Measurements from ENCODE around the gene SRSF9. TPM values are rescaled to one million over a fixed set of nuclear protein-coding genes. Genes with fewer than 3 reads are reported as not detected.
"Not testable (repeated sequence)": the region's sequence is repeated elsewhere in the genome, so short reads cannot be mapped to it uniquely, and the experiment has no call there.

SRSF9 gene
- total RNA-seq, 1 experiment from 2014 or later: 302 TPM

DNA sequence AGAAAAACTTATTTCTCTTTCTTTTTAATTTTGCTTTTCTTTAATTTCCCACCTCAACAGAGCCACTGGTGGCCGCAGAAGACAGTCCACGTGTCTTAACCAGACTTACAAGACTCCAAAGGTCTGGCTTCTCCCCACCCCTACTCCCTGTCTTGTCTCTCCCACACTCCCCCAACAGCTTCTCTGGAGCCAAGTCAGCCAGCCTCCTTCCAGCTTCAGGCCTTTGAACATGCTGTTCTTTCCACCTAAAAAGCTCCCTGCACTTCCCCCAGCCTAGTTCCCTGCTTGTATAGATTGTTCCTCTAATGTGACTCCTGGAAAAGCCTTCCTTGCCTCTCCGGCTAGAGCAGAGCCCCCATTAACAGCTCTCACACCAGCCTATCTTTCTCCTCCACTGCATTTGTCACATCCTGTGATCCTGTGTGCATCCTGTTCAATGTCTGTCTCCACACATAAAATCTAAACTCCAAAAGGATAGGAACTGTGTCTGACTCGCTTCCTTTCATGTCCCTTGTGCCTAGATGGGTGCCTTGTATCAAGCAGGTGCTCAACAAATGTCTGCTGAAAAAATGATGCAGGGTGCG is 18.6 kb upstream of the SRSF9 start:
- no peak overlapping the region for H2BK20ac ChIP-seq (ENCODE audit: low read depth, low read length, poor library complexity, severe bottlenecking)
- Mint-ChIP-seq H3K9me3 (no peaks in the 10 kb centered on the region), H3K4me3 (no peak overlapping the region), H3K27me3 (ENCODE audit: low read depth) (no peaks in the 10 kb centered on the region), H3K4me1 (no peaks in the 10 kb centered on the region), H3K36me3 (ENCODE audit: insufficient read depth in 1 of 3, low read depth in 3 of 3) (peaks cover 0 to 11% (median 6%) of the 10 kb centered on the region in 3 experiments; a peak in 6 of 7 replicates), H3K27ac (peak overlapping the region in 2 of 3 experiments; percentile 14 to 46; a peak in 4 of 7 replicates)
- no peaks in the 10 kb centered on the region for H3K27me3 ChIP-seq (ENCODE audit: insufficient read depth, low read length)
- H3T11ph ChIP-seq (ENCODE audit: low read length): no peak overlapping the region
- H3K4me2 ChIP-seq (ENCODE audit: insufficient read depth, insufficient read length, low read length): no peak overlapping the region
- H4K91ac ChIP-seq (ENCODE audit: insufficient read length, low read depth, low read length): no peak overlapping the region
- no peak overlapping the region for H3K14ac ChIP-seq (ENCODE audit: insufficient read depth, low read length)
- no peak overlapping the region for H3K56ac ChIP-seq (ENCODE audit: insufficient read length, low read depth, low read length)
- no peak overlapping the region for H3K27ac ChIP-seq (ENCODE audit: insufficient read length, low read depth, low read length)
- H3K79me2 ChIP-seq (ENCODE audit: insufficient read depth, low read length): no peaks in the 10 kb centered on the region
- no peak overlapping the region for H4K5ac ChIP-seq (ENCODE audit: insufficient read length, low read depth, low read length)
- H2AK5ac ChIP-seq (ENCODE audit: insufficient read length, low read length): no peak overlapping the region
- no peak overlapping the region for H3K9ac ChIP-seq (ENCODE audit: extremely low read depth, insufficient read length, low read length)
- TF ChIP-seq CTCF (conservative IDR thresholded peaks at IDR 0.05): no peak
- DNase-seq: no peak
- no peak overlapping the region for H3K23ac ChIP-seq (ENCODE audit: insufficient read length, low read depth, low read length)
- no peaks in the 10 kb centered on the region for H3K23me2 ChIP-seq (ENCODE audit: insufficient read length, low read depth, low read length, poor library complexity, severe bottlenecking)
- no peaks in the 10 kb centered on the region for H3K79me1 ChIP-seq (ENCODE audit: insufficient read depth, low read depth, low read length, poor library complexity, severe bottlenecking)
- H2BK12ac ChIP-seq (ENCODE audit: insufficient read length, low read depth, low read length): no peak overlapping the region
- H2BK120ac ChIP-seq (ENCODE audit: low read depth, low read length, poor library complexity, severe bottlenecking): no peak overlapping the region
- no peak overlapping the region for H3K18ac ChIP-seq (ENCODE audit: insufficient read length, low read depth, low read length)
- no peaks in the 10 kb centered on the region for H4K20me1 ChIP-seq (ENCODE audit: control insufficient read depth, insufficient read depth, insufficient read length)
- H3K4me1 ChIP-seq (ENCODE audit: insufficient read depth, low read length): no peaks in the 10 kb centered on the region
- no CpG with 5 or more reads among the region's 5 CpGs for WGBS (ENCODE audit: extremely low coverage, insufficient read length, low lambda C conversion rate)
- no peak overlapping the region for H2AFZ ChIP-seq (ENCODE audit: low read length)
- H2BK5ac ChIP-seq (ENCODE audit: insufficient read length, low read length): no peak overlapping the region
- no peak overlapping the region for H2BK15ac ChIP-seq (ENCODE audit: low read depth, low read length)
- H3K9me3 ChIP-seq (ENCODE audit: control insufficient read depth, low read depth, low read length): no peaks in the 10 kb centered on the region
- no peak overlapping the region for H4K8ac ChIP-seq (replicated peaks; ENCODE audit: insufficient read length, low read depth, low read length)
- no peak overlapping the region for H3K4ac ChIP-seq (ENCODE audit: low read depth, low read length)

GRCh38 chr12:120487552-120487951 is 18.0 kb upstream of the SRSF9 start:
- H2BK12ac ChIP-seq (ENCODE audit: insufficient read length, low read depth, low read length); H3K56ac ChIP-seq (ENCODE audit: insufficient read length, low read depth, low read length); H3T11ph ChIP-seq (ENCODE audit: low read length); H3K27me3 Mint-ChIP-seq (ENCODE audit: low read depth); H3K27ac ChIP-seq (ENCODE audit: insufficient read length, low read depth, low read length); H3K14ac ChIP-seq (ENCODE audit: insufficient read depth, low read length); H3K18ac ChIP-seq (ENCODE audit: insufficient read length, low read depth, low read length); H4K5ac ChIP-seq (ENCODE audit: insufficient read length, low read depth, low read length); H3K9me3 Mint-ChIP-seq; H3K4ac ChIP-seq (ENCODE audit: low read depth, low read length); H2AFZ ChIP-seq (ENCODE audit: low read length); H4K91ac ChIP-seq (ENCODE audit: insufficient read length, low read depth, low read length); H4K20me1 ChIP-seq (ENCODE audit: control insufficient read depth, insufficient read depth, insufficient read length); H3K27me3 ChIP-seq (ENCODE audit: insufficient read depth, low read length); H3K4me2 ChIP-seq (ENCODE audit: insufficient read depth, insufficient read length, low read length); H2BK20ac ChIP-seq (ENCODE audit: low read depth, low read length, poor library complexity, severe bottlenecking); H3K27ac Mint-ChIP-seq; H3K79me1 ChIP-seq (ENCODE audit: insufficient read depth, low read depth, low read length, poor library complexity, severe bottlenecking); H3K9me3 ChIP-seq (ENCODE audit: control insufficient read depth, low read depth, low read length); H2BK120ac ChIP-seq (ENCODE audit: low read depth, low read length, poor library complexity, severe bottlenecking); H3K9ac ChIP-seq (ENCODE audit: extremely low read depth, insufficient read length, low read length); H3K23me2 ChIP-seq (ENCODE audit: insufficient read length, low read depth, low read length, poor library complexity, severe bottlenecking); H2BK5ac ChIP-seq (ENCODE audit: insufficient read length, low read length); H2BK15ac ChIP-seq (ENCODE audit: low read depth, low read length); H3K4me1 ChIP-seq (ENCODE audit: insufficient read depth, low read length); H3K4me3 Mint-ChIP-seq; H2AK5ac ChIP-seq (ENCODE audit: insufficient read length, low read length); H3K4me1 Mint-ChIP-seq; H4K8ac ChIP-seq (replicated peaks; ENCODE audit: insufficient read length, low read depth, low read length); H3K23ac ChIP-seq (ENCODE audit: insufficient read length, low read depth, low read length); DNase-seq; H3K79me2 ChIP-seq (ENCODE audit: insufficient read depth, low read length): not testable (repeated sequence)
- WGBS (ENCODE audit: extremely low coverage, insufficient read length, low lambda C conversion rate): no CpG with 5 or more reads among the region's 7 CpGs
- peaks cover 0 to 11% (median 6%) of the 10 kb centered on the region in 3 experiments; a peak in 6 of 7 replicates for H3K36me3 Mint-ChIP-seq (ENCODE audit: insufficient read depth in 1 of 3, low read depth in 3 of 3)

Data from H9 (cell line).